ENCODE data around the gene CMTM7. TPM values are rescaled to one million over a fixed set of nuclear protein-coding genes. Genes with fewer than 3 reads are reported as not detected.

CMTM7 gene
- total and polyA plus RNA-seq, 2 experiments from 2014 or later: 32.2 to 93.6 TPM

- no peak for TF ChIP-seq ETS1 (IDR thresholded peaks at IDR 0.05)
These were observed 37.3 kb upstream of the CMTM7 start (continued) for GRCh38 chr3:32354362-32354778.

- 0 out of 2 replicates have a peak, but pooled peaks cover 5% of the 10 kb centered on the region for H3K9me2 ChIP-seq (ENCODE audit: insufficient read depth)
- no peaks in the 10 kb centered on the region for H3K36me3 ChIP-seq (ENCODE audit: insufficient read depth)
- no peak overlapping the region for H2AFZ ChIP-seq
- peaks cover 7% of the 10 kb centered on the region for H3K27me3 Mint-ChIP-seq (ENCODE audit: insufficient read depth, low read depth, poor library complexity)
- no peak overlapping the region for H3K27ac Mint-ChIP-seq
- no peak for DNase-seq (ENCODE audit: low spot score)
- H3K36me3 Mint-ChIP-seq (ENCODE audit: low read depth): peaks cover 4% of the 10 kb centered on the region; the same call in 1 of the 3 replicates
- H3K4me3 ChIP-seq: no peak overlapping the region
- H3K27ac ChIP-seq (ENCODE audit: low read depth): no peak overlapping the region
- peaks cover 18% of the 10 kb centered on the region for H3K4me1 Mint-ChIP-seq
- peaks cover 8% of the 10 kb centered on the region for H3K4me1 ChIP-seq (ENCODE audit: insufficient read depth)
- H3K27me3 ChIP-seq (ENCODE audit: insufficient read depth): no peaks in the 10 kb centered on the region
- no peaks in the 10 kb centered on the region for H3K79me2 ChIP-seq (replicated peaks; ENCODE audit: insufficient read depth)
- no peak overlapping the region for H3K4me3 Mint-ChIP-seq
- H3K9me3 Mint-ChIP-seq: no peaks in the 10 kb centered on the region
- no peak for ATAC-seq
- peaks cover 2% of the 10 kb centered on the region; the same call in 1 of the 2 replicates for H4K20me1 ChIP-seq (replicated peaks; ENCODE audit: insufficient read depth)
- no peaks in the 10 kb centered on the region for H3F3A ChIP-seq (replicated peaks; ENCODE audit: low read depth)
- TF ChIP-seq CREB1 (CRISPR knock-in tag; IDR thresholded peaks at IDR 0.05; ENCODE audit: low read depth) (no peak), EZH2 (IDR thresholded peaks at IDR 0.05; ENCODE audit: low read depth, unreplicated experiment) (no peak), JUNB (IDR thresholded peaks at IDR 0.05; ENCODE audit: unreplicated experiment) (no peak), POLR2AphosphoS5 (IDR thresholded peaks at IDR 0.05; ENCODE audit: low read depth) (no peak), ZNF331 (CRISPR knock-in tag; IDR thresholded peaks at IDR 0.05; ENCODE audit: low read depth) (no peak), ZNF462 (CRISPR knock-in tag; IDR thresholded peaks at IDR 0.05) (no peak), ETS1 (IDR thresholded peaks at IDR 0.05) (no peak), REST (IDR thresholded peaks at IDR 0.05; ENCODE audit: unreplicated experiment) (no peak), EZH2phosphoT487 (IDR thresholded peaks at IDR 0.05; ENCODE audit: unreplicated experiment) (no peak)
- H3K4me2 ChIP-seq: no peak overlapping the region
These were observed 35.8 kb upstream of the CMTM7 start for GRCh38 chr3:32355751-32356291.
